Fibroblast of the aortic adventitia (primary cell): ENCODE results near the gene PUSL1. TPM values are rescaled to one million over a fixed set of nuclear protein-coding genes. Genes with fewer than 3 reads are reported as not detected.

ENCODE experiments used
- DNase-seq: peaks from one replicate; pipeline ENCODE4 v3.0.0-alpha.2; 2010; ENCODE audit warnings: low read depth
- H3K4me3 ChIP-seq: 2 replicates; pipeline ENCODE4 v1.5.1; 2011; ENCODE audit warnings: low read depth, mild to moderate bottlenecking, control low read depth, low read length, moderate library complexity
- total RNA-seq: library from RNA; depleted of rRNA; stranded (reverse); fragments of >200 nt; gene quantifications from 2 replicates; pipeline ENCODE4 v1.2.3, GENCODE V29; 2012; ENCODE audit warnings: low replicate concordance
- TF ChIP-seq, protein P1 (sequence below): IDR thresholded peaks from 2 replicates; pipeline ENCODE4 v1.5.1; 2011; ENCODE audit warnings: mild to moderate bottlenecking, low read length, control low read depth, inconsistent platforms; ENCODE audit not compliant: insufficient read depth

PUSL1 gene
- total RNA-seq, 1 donor = 25.9 TPM

DNA sequence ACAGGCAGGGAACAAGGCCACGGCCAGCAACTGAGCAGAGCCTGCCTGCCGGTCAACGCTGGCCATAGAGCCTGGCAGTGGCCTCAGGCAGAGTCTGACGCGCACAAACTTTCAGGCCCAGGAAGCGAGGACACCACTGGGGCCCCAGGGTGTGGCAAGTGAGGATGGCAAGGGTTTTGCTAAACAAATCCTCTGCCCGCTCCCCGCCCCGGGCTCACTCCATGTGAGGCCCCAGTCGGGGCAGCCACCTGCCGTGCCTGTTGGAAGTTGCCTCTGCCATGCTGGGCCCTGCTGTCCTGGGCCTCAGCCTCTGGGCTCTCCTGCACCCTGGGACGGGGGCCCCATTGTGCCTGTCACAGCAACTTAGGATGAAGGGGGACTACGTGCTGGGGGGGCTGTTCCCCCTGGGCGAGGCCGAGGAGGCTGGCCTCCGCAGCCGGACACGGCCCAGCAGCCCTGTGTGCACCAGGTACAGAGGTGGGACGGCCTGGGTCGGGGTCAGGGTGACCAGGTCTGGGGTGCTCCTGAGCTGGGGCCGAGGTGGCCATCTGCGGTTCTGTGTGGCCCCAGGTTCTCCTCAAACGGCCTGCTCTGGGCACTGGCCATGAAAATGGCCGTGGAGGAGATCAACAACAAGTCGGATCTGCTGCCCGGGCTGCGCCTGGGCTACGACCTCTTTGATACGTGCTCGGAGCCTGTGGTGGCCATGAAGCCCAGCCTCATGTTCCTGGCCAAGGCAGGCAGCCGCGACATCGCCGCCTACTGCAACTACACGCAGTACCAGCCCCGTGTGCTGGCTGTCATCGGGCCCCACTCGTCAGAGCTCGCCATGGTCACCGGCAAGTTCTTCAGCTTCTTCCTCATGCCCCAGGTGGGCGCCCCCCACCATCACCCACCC lies 22.9 kb downstream of the PUSL1 start, which contains the start of gene TAS1R3:
Gene TAS1R3 (plus strand): TSS at position 213 of the 898 bp plus-strand sequence. CDS start 66 bp downstream, at position 279.
- TF ChIP-seq, protein P1, sequence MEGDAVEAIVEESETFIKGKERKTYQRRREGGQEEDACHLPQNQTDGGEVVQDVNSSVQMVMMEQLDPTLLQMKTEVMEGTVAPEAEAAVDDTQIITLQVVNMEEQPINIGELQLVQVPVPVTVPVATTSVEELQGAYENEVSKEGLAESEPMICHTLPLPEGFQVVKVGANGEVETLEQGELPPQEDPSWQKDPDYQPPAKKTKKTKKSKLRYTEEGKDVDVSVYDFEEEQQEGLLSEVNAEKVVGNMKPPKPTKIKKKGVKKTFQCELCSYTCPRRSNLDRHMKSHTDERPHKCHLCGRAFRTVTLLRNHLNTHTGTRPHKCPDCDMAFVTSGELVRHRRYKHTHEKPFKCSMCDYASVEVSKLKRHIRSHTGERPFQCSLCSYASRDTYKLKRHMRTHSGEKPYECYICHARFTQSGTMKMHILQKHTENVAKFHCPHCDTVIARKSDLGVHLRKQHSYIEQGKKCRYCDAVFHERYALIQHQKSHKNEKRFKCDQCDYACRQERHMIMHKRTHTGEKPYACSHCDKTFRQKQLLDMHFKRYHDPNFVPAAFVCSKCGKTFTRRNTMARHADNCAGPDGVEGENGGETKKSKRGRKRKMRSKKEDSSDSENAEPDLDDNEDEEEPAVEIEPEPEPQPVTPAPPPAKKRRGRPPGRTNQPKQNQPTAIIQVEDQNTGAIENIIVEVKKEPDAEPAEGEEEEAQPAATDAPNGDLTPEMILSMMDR = no peak
- H3K4me3 ChIP-seq = no peak within 1 kb of the TSS
- DNase-seq = no peak

DNA sequence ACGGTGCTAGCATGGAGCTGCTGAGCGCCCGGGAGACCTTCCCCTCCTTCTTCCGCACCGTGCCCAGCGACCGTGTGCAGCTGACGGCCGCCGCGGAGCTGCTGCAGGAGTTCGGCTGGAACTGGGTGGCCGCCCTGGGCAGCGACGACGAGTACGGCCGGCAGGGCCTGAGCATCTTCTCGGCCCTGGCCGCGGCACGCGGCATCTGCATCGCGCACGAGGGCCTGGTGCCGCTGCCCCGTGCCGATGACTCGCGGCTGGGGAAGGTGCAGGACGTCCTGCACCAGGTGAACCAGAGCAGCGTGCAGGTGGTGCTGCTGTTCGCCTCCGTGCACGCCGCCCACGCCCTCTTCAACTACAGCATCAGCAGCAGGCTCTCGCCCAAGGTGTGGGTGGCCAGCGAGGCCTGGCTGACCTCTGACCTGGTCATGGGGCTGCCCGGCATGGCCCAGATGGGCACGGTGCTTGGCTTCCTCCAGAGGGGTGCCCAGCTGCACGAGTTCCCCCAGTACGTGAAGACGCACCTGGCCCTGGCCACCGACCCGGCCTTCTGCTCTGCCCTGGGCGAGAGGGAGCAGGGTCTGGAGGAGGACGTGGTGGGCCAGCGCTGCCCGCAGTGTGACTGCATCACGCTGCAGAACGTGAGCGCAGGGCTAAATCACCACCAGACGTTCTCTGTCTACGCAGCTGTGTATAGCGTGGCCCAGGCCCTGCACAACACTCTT lies 23.8 kb downstream of the PUSL1 start:
- TF ChIP-seq, protein P1 = no peak
- no peak overlapping the region for H3K4me3 ChIP-seq
- DNase-seq = no peak

DNA sequence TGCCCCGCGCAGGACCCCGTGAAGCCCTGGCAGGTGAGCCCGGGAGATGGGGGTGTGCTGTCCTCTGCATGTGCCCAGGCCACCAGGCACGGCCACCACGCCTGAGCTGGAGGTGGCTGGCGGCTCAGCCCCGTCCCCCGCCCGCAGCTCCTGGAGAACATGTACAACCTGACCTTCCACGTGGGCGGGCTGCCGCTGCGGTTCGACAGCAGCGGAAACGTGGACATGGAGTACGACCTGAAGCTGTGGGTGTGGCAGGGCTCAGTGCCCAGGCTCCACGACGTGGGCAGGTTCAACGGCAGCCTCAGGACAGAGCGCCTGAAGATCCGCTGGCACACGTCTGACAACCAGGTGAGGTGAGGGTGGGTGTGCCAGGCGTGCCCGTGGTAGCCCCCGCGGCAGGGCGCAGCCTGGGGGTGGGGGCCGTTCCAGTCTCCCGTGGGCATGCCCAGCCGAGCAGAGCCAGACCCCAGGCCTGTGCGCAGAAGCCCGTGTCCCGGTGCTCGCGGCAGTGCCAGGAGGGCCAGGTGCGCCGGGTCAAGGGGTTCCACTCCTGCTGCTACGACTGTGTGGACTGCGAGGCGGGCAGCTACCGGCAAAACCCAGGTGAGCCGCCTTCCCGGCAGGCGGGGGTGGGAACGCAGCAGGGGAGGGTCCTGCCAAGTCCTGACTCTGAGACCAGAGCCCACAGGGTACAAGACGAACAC lies 24.5 kb downstream of the PUSL1 start:
- no peak for DNase-seq
- no peak overlapping the region for H3K4me3 ChIP-seq
- TF ChIP-seq, protein P1 = no peak

DNA sequence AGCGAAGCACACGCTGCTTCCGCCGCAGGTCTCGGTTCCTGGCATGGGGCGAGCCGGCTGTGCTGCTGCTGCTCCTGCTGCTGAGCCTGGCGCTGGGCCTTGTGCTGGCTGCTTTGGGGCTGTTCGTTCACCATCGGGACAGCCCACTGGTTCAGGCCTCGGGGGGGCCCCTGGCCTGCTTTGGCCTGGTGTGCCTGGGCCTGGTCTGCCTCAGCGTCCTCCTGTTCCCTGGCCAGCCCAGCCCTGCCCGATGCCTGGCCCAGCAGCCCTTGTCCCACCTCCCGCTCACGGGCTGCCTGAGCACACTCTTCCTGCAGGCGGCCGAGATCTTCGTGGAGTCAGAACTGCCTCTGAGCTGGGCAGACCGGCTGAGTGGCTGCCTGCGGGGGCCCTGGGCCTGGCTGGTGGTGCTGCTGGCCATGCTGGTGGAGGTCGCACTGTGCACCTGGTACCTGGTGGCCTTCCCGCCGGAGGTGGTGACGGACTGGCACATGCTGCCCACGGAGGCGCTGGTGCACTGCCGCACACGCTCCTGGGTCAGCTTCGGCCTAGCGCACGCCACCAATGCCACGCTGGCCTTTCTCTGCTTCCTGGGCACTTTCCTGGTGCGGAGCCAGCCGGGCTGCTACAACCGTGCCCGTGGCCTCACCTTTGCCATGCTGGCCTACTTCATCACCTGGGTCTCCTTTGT lies 25.3 kb downstream of the PUSL1 start:
- no peak for DNase-seq
- no peak overlapping the region for H3K4me3 ChIP-seq
- TF ChIP-seq, protein P1 = no peak

DNA sequence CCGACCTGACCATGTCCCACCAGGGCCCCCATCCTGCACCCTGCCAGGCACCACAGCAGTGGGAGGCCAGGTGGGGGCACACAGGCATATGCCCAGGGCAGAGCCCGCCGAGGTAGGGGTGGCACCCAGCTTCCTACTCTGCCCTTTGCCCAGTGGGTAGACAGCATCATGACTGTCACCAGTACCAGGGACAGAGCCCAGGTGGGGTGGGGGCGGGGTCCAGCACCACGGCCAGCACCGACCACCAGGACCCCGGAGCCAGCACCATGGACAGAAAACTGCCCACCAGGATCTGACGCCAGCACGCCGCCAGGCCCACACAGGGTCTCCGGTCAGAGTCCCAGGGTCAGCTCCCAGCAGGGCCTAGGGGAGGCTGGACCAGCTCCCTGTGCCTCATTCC lies 26.4 kb downstream of the PUSL1 start:
- H3K4me3 ChIP-seq = no peak overlapping the region
- TF ChIP-seq, protein P1 = no peak
- DNase-seq = no peak

DNA sequence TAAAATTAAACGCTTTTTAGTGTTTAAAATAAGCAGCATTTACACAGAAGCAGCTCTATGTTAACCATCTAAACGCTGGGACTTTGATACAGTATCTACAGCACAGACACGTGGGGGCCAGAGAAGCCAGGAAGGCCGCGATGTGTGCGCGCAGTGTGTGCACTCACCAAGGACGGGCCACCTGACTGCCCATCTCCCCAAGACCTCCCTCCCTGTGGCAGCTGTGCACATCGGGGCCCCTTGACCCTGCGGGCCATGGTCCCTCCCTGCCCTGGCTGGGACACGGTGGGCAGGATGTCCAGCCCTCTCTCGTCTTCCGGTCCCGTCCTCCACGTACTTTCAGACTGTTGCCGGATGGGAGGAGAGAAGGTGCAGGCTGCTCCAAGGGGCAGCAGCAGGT lies 26.9 kb downstream of the PUSL1 start:
- TF ChIP-seq, protein P1 = no peak
- no peak for DNase-seq
- no peak overlapping the region for H3K4me3 ChIP-seq
